Caco-2 (cell line): Measurements from ENCODE around the gene ASF1B. TPM values are rescaled to one million over a fixed set of nuclear protein-coding genes. Genes with fewer than 3 reads are reported as not detected.

ENCODE experiments used
- BruUV-seq: library from RNA; stranded (reverse); fragments of 400-500 nt; replicated peaks from 2 replicates; lab custom pipeline; 2021; lab: Mats Ljungman, UMichigan
- CTCF ChIA-PET: fragments of 300-600 bp; sonication (Branson Sonifier 250); formaldehyde crosslinking; loops from one replicate; lab custom pipeline; 2022; ENCODE audit warnings: antibody characterized with exemption; lab: Charles Lee
- POLR2A ChIA-PET: fragments of 300-600 bp; sonication (Branson Sonifier 250); formaldehyde crosslinking; loops from one replicate; lab custom pipeline; 2022; ENCODE audit warnings: antibody characterized with exemption; lab: Charles Lee
- DNase-seq, 2 experiments: peaks; one replicate each; pipeline versions ENCODE4 v3.0.0 to v3.0.0-alpha.2; 2020 to 2022
- H3K27me3 ChIP-seq: replicated peaks from 2 replicates; pipeline ENCODE4 v1.6.0; 2011; ENCODE audit warnings: low read length; ENCODE audit not compliant: control insufficient read depth, insufficient read depth
- H3K36me3 ChIP-seq: 2 replicates; pipeline ENCODE4 v1.5.1; 2011; ENCODE audit warnings: low read length; ENCODE audit not compliant: control insufficient read depth, insufficient read depth
- H3K4me1 ChIP-seq: fragments of 250-450 bp; sonication (Bioruptor Pico); 2 replicates; pipeline ENCODE4 v1.5.1; 2020; ENCODE audit warnings: mild to moderate bottlenecking
- H3K4me3 ChIP-seq: 2 replicates; pipeline ENCODE4 v1.5.1; 2011; ENCODE audit warnings: low read depth, mild to moderate bottlenecking, control low read depth, low read length
- H3K9me3 ChIP-seq: fragments of 250-450 bp; sonication (Bioruptor Pico); 2 replicates; pipeline ENCODE4 v1.5.1; 2020; ENCODE audit warnings: mild to moderate bottlenecking, moderate library complexity
- H3K27ac Mint-ChIP-seq: one replicate; pipeline ENCODE4 v1.8.0; 2022; ENCODE audit warnings: mixed read lengths; ENCODE audit not compliant: unreplicated experiment
- H3K27me3 Mint-ChIP-seq: one replicate; pipeline ENCODE4 v1.8.0; 2022; ENCODE audit warnings: mixed read lengths; ENCODE audit not compliant: insufficient read depth, unreplicated experiment
- H3K36me3 Mint-ChIP-seq: one replicate; pipeline ENCODE4 v1.8.0; 2022; ENCODE audit warnings: mild to moderate bottlenecking, mixed read lengths; ENCODE audit not compliant: insufficient read depth, unreplicated experiment
- H3K4me1 Mint-ChIP-seq: one replicate; pipeline ENCODE4 v1.8.0; 2022; ENCODE audit warnings: low read depth, mixed read lengths; ENCODE audit not compliant: unreplicated experiment
- H3K4me3 Mint-ChIP-seq: one replicate; pipeline ENCODE4 v1.8.0; 2022; ENCODE audit warnings: mild to moderate bottlenecking, moderate library complexity, mixed read lengths; ENCODE audit not compliant: unreplicated experiment
- H3K9me3 Mint-ChIP-seq: one replicate; pipeline ENCODE4 v1.8.0; 2022; ENCODE audit warnings: mixed read lengths; ENCODE audit not compliant: unreplicated experiment
- CTCF ChIP-seq, 2 experiments: fragments of 200-600 bp in 1 of 2; IDR thresholded peaks; 1 replicate in 1 of 2; 2 replicates in 1 of 2; pipeline versions ENCODE4 v1.5.1 to v1.8.0; 2011 to 2022; ENCODE audit warnings: antibody characterized with exemption in 1 of 2, control low read depth in 1 of 2, inconsistent platforms in 1 of 2, low read depth in 1 of 2, low read length in 1 of 2, mild to moderate bottlenecking in 1 of 2, moderate library complexity in 1 of 2; ENCODE audit not compliant: insufficient read depth in 1 of 2, severe bottlenecking in 1 of 2, unreplicated experiment in 1 of 2
- intact Hi-C: fragments of 100-400 bp; cut with micrococcal nuclease; formaldehyde crosslinking; loops from one replicate; pipeline ENCODE4 v1.10.0; 2022; ENCODE audit not compliant: unreplicated experiment
- total RNA-seq: library from RNA; stranded (reverse); gene quantifications from 2 replicates; pipeline ENCODE4 v1.2.3, GENCODE V29; 2022

Gene ASF1B
- total RNA-seq, 1 experiment from 2014 or later = 40.2 TPM

- intact Hi-C loops = no loop called here
- POLR2A ChIA-PET = no interaction called here
- no peak overlapping the region for H3K4me3 ChIP-seq
- Mint-ChIP-seq H3K4me1 (no peaks in the 10 kb centered on the region), H3K9me3 (no peaks in the 10 kb centered on the region), H3K36me3 (no peaks in the 10 kb centered on the region), H3K4me3 (no peak overlapping the region), H3K27ac (no peak overlapping the region), H3K27me3 (no peaks in the 10 kb centered on the region)
- TF ChIP-seq CTCF (IDR thresholded peaks at IDR 0.05; ENCODE audit: insufficient read depth in 1 of 2, low read depth in 1 of 2, low read length in 1 of 2, severe bottlenecking in 1 of 2, unreplicated experiment in 1 of 2) = no peak
- CTCF ChIA-PET = interaction anchor here (1.8 kb wide), 1 partner anchor 24 kb away, joined by 5 read pairs; the partner anchor contains the start of gene ASF1B
- H3K36me3 ChIP-seq = no peaks in the 10 kb centered on the region
- BruUV-seq = no TSS peak
- H3K4me1 ChIP-seq = no peaks in the 10 kb centered on the region
- no peaks in the 10 kb centered on the region for H3K27me3 ChIP-seq
- H3K9me3 ChIP-seq = no peaks in the 10 kb centered on the region
- no peak for DNase-seq
Observed at GRCh38 chr19:14160017-14160703, 23.8 kb upstream of the ASF1B start.

- Histone ChIP-seq H3K9me3 (no peaks in the 10 kb centered on the region), H3K36me3 (no peaks in the 10 kb centered on the region), H3K4me3 (no peak overlapping the region), H3K4me1 (no peaks in the 10 kb centered on the region), H3K27me3 (no peaks in the 10 kb centered on the region)
- Mint-ChIP-seq H3K36me3 (no peaks in the 10 kb centered on the region), H3K27ac (no peak overlapping the region), H3K4me3 (no peak overlapping the region), H3K27me3 (no peaks in the 10 kb centered on the region), H3K9me3 (no peaks in the 10 kb centered on the region), H3K4me1 (no peaks in the 10 kb centered on the region)
- POLR2A ChIA-PET = no interaction called here
- TF ChIP-seq CTCF (IDR thresholded peaks at IDR 0.05; ENCODE audit: insufficient read depth in 1 of 2, low read depth in 1 of 2, low read length in 1 of 2, severe bottlenecking in 1 of 2, unreplicated experiment in 1 of 2) = no peak
- CTCF ChIA-PET = interaction anchor here (0.6 to 1.8 kb wide), 2 partner anchors 23 to 46 kb away, joined by 3 to 5 read pairs; partner anchors contain the start of gene ASF1B
- BruUV-seq = no TSS peak
- no peak for DNase-seq
- intact Hi-C loops = no loop called here
Observed at GRCh38 chr19:14159059-14159458, 22.7 kb upstream of the ASF1B start.

GRCh38 chr19:14158276-14159023 lies 22.1 kb upstream of the ASF1B start:
- H3K9me3 ChIP-seq = no peaks in the 10 kb centered on the region
- BruUV-seq = no TSS peak
- no peaks in the 10 kb centered on the region for H3K36me3 ChIP-seq
- Mint-ChIP-seq H3K4me3 (no peak overlapping the region), H3K4me1 (no peaks in the 10 kb centered on the region), H3K9me3 (no peaks in the 10 kb centered on the region), H3K27ac (no peak overlapping the region), H3K27me3 (no peaks in the 10 kb centered on the region), H3K36me3 (no peaks in the 10 kb centered on the region)
- no peak for DNase-seq
- H3K27me3 ChIP-seq = no peaks in the 10 kb centered on the region
- ChIA-PET POLR2A (no interaction called here), CTCF (interaction anchor here (0.6 to 1.8 kb wide), 3 partner anchors 22 to 198 kb away, joined by 3 to 5 read pairs (median 4); partner anchors contain the start of gene ASF1B)
- H3K4me1 ChIP-seq = no peaks in the 10 kb centered on the region
- no peak overlapping the region for H3K4me3 ChIP-seq
- intact Hi-C loops = no loop called here
- TF ChIP-seq CTCF (IDR thresholded peaks at IDR 0.05; ENCODE audit: insufficient read depth in 1 of 2, low read depth in 1 of 2, low read length in 1 of 2, severe bottlenecking in 1 of 2, unreplicated experiment in 1 of 2) = no peak
